Omental fat pad (tissue), 4 donors: ENCODE measurements around the gene NME3. TPM values are rescaled to one million over a fixed set of nuclear protein-coding genes. Genes with fewer than 3 reads are reported as not detected.

Experiments used
- ATAC-seq: fragments of 150-250 bp; one replicate; pipeline ENCODE4 v1.9.1; 2016; ENCODE audit warnings: mild to moderate bottlenecking, moderate library complexity; ENCODE audit not compliant: low FRiP score
- DNase-seq: peaks from one replicate; pipeline ENCODE4 v3.0.0-alpha.2; 2019; ENCODE audit warnings: low spot score
- total RNA-seq, 4 donors: library from RNA; depleted of rRNA; stranded (reverse); fragments of >200 nt; gene quantifications; one replicate each; pipeline ENCODE4 v1.1.0, GENCODE V29; 2016
- TF ChIP-seq, protein P1 (sequence below), 3 donors: fragments of 450-650 bp; IDR thresholded peaks; one replicate each; pipeline ENCODE4 v1.5.1; 2016 to 2017; ENCODE audit warnings: antibody characterized with exemption in 3 of 3, mild to moderate bottlenecking in 3 of 3, moderate library complexity in 2 of 3

Gene NME3
- total RNA-seq, 4 donors from 2014 or later: 51.4 to 83.2 (median 69.6) TPM

DNA sequence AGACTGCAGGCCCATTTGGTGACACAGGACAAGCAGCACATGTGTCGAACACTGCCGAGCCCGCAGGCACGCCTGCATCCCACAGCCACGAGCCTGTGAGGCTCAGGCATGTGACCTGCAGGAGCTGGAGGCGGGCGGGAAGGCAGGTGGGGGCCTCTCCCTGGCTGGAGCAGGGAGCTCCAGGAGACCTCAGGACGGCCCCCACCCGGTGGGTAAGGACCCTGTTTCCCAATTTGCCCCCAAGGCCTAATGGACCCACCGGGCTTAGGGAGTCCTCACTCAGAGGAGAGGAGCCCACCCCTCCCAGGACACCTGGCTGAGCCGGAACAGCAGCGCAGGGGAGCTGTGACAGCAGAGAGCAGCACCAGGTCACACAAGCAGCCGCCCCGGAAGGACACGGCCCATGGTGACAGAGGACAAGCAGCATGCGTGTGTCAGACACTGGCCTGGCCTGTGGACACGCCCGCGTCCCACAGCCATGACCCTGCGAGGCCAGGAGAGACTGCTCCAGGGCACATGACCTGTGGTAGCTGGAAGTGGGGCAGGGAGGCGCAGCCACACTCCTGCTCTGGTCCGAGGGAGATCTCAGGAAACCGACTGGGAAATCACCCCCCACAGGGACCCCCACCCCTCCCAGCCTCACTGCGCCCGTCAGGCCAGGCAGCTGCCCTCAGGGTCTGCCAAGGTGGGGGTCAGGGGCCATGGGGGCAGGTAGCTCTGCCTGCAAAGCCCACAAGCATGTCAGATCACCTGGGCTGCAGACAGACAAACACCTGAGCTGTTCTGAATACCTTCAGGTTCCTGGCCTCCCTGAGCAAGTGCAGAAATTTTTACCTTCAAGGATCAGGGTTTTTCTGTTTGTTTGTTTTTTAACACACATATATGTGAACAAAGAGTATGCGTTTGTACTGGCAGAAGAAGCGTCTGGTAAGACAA lies 8.7 kb upstream of the NME3 start:
- DNase-seq (no peak), ATAC-seq (no peak)
- TF ChIP-seq, protein P1, sequence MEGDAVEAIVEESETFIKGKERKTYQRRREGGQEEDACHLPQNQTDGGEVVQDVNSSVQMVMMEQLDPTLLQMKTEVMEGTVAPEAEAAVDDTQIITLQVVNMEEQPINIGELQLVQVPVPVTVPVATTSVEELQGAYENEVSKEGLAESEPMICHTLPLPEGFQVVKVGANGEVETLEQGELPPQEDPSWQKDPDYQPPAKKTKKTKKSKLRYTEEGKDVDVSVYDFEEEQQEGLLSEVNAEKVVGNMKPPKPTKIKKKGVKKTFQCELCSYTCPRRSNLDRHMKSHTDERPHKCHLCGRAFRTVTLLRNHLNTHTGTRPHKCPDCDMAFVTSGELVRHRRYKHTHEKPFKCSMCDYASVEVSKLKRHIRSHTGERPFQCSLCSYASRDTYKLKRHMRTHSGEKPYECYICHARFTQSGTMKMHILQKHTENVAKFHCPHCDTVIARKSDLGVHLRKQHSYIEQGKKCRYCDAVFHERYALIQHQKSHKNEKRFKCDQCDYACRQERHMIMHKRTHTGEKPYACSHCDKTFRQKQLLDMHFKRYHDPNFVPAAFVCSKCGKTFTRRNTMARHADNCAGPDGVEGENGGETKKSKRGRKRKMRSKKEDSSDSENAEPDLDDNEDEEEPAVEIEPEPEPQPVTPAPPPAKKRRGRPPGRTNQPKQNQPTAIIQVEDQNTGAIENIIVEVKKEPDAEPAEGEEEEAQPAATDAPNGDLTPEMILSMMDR (IDR thresholded peaks at IDR 0.05): no peak

DNA sequence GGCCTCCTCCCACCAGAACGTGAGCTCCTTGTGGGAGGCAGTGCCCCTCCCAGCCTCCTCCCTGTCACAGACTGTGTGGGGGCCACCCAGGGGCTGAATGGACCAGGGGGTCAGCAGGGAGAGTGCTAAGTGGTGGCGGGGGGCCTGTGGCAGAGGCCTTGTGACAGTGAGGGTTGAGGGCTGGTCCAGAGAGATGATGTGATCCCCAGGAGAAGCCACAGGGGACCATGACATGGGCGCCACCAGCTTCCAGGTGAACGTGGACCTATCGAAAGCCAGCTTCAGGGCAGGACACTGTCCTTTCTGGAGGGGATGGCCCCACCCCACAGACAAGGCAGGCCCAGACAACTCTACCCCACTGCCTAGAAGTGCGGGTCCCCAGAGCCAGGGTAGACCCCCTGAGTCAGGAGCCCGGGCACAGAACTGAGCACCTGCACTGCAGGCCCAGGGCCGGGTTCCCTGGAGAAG lies 7.9 kb upstream of the NME3 start:
- ATAC-seq (no peak), DNase-seq (no peak)
- TF ChIP-seq, protein P1 (IDR thresholded peaks at IDR 0.05): no peak

DNA sequence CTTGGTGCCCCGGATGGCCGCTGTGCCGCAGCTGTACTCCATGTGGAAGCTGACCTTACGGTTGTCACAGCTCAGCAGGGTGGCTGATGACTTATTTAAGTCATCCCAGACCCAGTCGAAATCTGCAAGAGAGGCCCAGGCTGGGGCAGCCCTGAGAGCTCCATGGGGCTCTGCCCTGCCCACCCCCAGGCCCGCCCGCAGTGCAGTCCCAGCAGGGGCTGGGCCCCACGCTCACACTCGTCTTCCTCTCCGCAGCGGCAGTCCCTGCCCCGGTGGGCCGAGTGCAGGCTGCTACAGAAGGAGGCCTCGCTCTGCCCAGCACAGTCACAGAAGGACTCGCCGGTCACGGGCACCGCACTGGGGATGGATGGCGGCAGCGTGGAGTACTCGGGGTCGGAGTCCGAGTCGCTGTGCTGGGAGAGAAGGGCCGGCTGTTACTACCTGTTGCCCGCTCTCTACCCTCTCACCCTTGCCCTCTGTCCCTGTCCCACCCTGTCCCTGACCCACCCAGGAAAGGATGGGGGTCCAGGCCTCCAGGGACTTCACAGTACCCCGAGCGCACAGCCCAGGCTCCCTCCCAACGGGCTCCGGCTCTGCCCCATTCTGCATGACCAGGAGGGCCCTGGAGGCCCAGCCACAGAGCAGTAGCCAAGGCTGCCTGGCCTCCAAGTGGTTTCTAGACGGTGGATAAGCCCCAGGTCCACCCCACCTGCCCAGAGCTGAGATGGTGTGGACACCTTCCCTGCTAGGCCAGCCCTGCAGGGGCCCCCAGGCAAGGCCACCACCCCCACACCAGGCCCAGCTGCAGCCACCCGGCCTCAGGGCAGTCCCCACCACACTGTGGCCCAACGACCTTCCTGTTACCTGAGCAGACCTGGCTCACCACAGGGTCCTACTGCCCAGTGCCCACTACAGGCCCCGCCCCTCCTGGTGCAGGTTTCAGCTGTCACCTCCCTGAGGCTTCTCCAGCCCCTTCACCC lies 7.1 kb upstream of the NME3 start:
- TF ChIP-seq, protein P1 (IDR thresholded peaks at IDR 0.05): no peak
- ATAC-seq: no peak

DNA sequence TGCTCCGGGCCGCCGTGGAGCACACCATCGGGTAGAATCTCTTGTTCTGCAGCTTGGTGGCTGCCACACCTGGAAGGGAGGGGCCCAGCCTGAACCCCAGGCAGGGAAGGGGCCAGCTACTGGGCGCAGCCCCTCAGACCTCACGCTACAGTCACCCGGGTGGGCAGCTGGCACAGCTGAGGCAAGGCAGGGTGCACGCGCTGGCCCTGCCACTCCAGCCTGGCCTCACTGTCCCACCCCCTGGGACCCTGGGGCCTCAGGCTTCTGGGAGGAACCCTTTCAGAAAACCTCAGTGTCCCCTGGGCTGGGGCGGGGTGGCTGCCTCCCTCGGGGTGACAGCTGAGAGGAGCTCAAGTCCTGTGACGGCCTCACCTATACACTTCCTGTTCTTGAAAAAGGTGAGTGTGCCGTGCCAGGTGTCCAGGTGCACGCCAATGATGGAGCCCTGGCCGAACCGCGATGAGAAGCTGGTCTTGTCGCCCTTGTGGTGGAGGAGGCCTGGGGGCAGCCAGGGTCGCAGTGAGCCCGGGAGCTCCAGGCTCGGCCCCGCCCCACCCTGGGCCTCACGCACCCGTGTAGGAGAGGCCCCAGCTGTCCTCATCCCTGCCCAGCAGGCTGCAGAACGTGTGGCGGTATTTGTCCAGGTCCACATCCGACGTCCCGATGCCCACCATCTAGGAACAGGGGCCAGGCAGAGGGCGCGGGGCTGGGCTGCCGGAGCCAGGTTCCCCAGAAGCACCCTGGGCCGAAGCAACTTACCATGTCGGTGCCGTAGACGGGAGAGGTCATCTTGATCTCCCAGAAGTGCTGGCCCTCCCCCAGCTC lies 6.2 kb upstream of the NME3 start:
- no peak for ATAC-seq
- no peak for DNase-seq
- TF ChIP-seq, protein P1 (IDR thresholded peaks at IDR 0.05): no peak

More for the DNA sequence above, 7.1 kb upstream of the NME3 start:
- DNase-seq: no peak

DNA sequence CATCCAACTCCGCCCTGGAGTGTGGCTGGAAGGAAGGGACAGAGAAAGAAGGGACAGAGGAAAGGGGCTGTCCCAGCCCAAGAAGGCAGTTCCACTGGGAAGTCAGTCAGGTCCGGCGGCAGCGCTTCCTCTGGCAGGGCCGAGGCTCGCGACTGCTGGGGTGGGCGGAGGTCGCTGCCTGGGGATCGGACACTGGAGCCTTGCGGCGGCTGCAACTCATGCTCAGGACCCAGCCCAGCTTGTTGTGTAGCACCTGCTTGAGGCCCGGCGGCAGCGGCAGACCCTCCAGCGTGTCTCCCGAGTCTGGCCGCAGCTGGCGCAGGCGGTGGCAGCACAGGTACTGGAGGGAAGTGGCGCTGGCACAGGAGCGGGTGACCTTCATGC lies 5.6 kb upstream of the NME3 start:
- DNase-seq: no peak
- no peak for ATAC-seq
- TF ChIP-seq, protein P1 (IDR thresholded peaks at IDR 0.05): no peak

DNA sequence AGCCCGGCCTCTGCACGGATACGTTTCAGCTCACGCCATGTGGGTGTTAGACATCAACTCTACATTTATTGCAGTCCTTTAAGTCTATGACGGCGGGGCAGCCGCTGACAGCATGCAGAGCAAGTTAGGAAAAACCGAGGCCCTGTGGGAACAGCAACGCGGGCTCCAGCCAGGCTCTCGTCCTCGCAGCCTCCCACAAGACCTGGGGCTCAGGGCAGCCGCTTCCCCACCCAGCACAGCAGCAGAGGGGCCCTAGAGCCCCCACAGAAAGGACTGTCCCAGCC lies 5.3 kb upstream of the NME3 start:
- no peak for DNase-seq
- no peak for ATAC-seq
- TF ChIP-seq, protein P1 (IDR thresholded peaks at IDR 0.05): no peak
